ENCODE results near the gene HOXA7. TPM values are rescaled to one million over a fixed set of nuclear protein-coding genes. Genes with fewer than 3 reads are reported as not detected.

Gene HOXA7
- total RNA-seq, 4 donors from 2014 or later = 8.7 to 16.9 (median 11.3) TPM

- TF ChIP-seq POLR2A (IDR thresholded peaks at IDR 0.05) = no peak
- TF ChIP-seq EP300 (IDR thresholded peaks at IDR 0.05) = no peak
- no peak for TF ChIP-seq CTCF (IDR thresholded peaks at IDR 0.05)
- H3K4me3 ChIP-seq = peak overlapping the region in 2 of 4 donors; percentile 5 to 45
- H3K36me3 ChIP-seq = no peaks in the 10 kb centered on the region
- H3K27me3 ChIP-seq = peaks cover 0 to 93% of the 10 kb centered on the region in 2 donors
- H3K27ac ChIP-seq = peak overlapping the region in 3 of 4 donors; percentile 1 to 88 (median 80)
- no peak for DNase-seq (ENCODE audit: low spot score in 2 of 2)
- H3K4me1 ChIP-seq = peaks cover 0 to 44% (median 9%) of the 10 kb centered on the region in 4 donors
- WGBS, 2 donors = 65 to 71% methylated on average over 3 of the region's 3 CpGs
- no peaks in the 10 kb centered on the region for H3K9me3 ChIP-seq
Observed at GRCh38 chr7:27176524-27176845, 20.0 kb upstream of the HOXA7 start.

GRCh38 chr7:27175626-27176523 lies 19.4 kb upstream of the HOXA7 start:
- Histone ChIP-seq H3K9me3 (no peaks in the 10 kb centered on the region), H3K4me1 (peaks cover 0 to 44% (median 9%) of the 10 kb centered on the region in 4 donors), H3K27me3 (peaks cover 0 to 93% of the 10 kb centered on the region in 2 donors), H3K36me3 (no peaks in the 10 kb centered on the region), H3K4me3 (peak overlapping the region in 2 of 4 donors; percentile 5 to 29), H3K27ac (peak overlapping the region in 3 of 4 donors; percentile 5 to 88 (median 80))
- peak in 1 of 2 donors; percentile 16 for DNase-seq (ENCODE audit: low spot score in 2 of 2)
- WGBS, 2 donors = 54 to 71% methylated on average over 36 to 40 of the region's 40 CpGs
- TF ChIP-seq EP300 (IDR thresholded peaks at IDR 0.05) (no peak), POLR2A (IDR thresholded peaks at IDR 0.05) (no peak), CTCF (IDR thresholded peaks at IDR 0.05) (no peak)

- WGBS, 2 donors = 56 to 82% methylated on average over 11 to 12 of the region's 12 CpGs
- DNase-seq (ENCODE audit: low spot score in 2 of 2) = peak in 1 of 2 donors; percentile 32
Observed at GRCh38 chr7:27174874-27175625, 18.6 kb upstream of the HOXA7 start.

GRCh38 chr7:27173956-27174873 lies 17.7 kb upstream of the HOXA7 start, which contains the start of gene HOXA10:
TSS of gene HOXA10 (minus strand) at chr7:27174320. CDS start at chr7:27174306, 14 bp downstream.
- no peaks in the 10 kb centered on the region for H3K9me3 ChIP-seq
- peak within 1 kb of the TSS; percentile 80 to 88 (median 84) for H3K27ac ChIP-seq
- TF ChIP-seq POLR2A (IDR thresholded peaks at IDR 0.05) (peak in 1 of 2 donors; percentile 26), EP300 (IDR thresholded peaks at IDR 0.05) (peak in 1 of 2 donors; percentile 36), CTCF (IDR thresholded peaks at IDR 0.05) (no peak)
- H3K4me3 ChIP-seq = peak within 1 kb of the TSS; percentile 54 to 74 (median 64)
- H3K27me3 ChIP-seq = peaks cover 0 to 93% of the 10 kb centered on the region in 2 donors
- peak in 1 of 2 donors; percentile 61 for DNase-seq (ENCODE audit: low spot score in 2 of 2)
- peaks cover 0 to 45% (median 8%) of the 10 kb centered on the region in 4 donors for H3K4me1 ChIP-seq
- 12% methylated on average over 37 of the region's 82 CpGs for WGBS, 2 donors
- H3K36me3 ChIP-seq = no peaks in the 10 kb centered on the region

More at GRCh38 chr7:27174874-27175625, 18.6 kb upstream of the HOXA7 start:
- TF ChIP-seq EP300 (IDR thresholded peaks at IDR 0.05) (no peak), CTCF (IDR thresholded peaks at IDR 0.05) (no peak), POLR2A (IDR thresholded peaks at IDR 0.05) (no peak)
- Histone ChIP-seq H3K9me3 (no peaks in the 10 kb centered on the region), H3K4me3 (peak overlapping the region in 2 of 4 donors; percentile 5 to 74), H3K27ac (peak overlapping the region; percentile 11 to 88 (median 84)), H3K36me3 (no peaks in the 10 kb centered on the region), H3K27me3 (peaks cover 0 to 93% of the 10 kb centered on the region in 2 donors), H3K4me1 (peaks cover 0 to 45% (median 8%) of the 10 kb centered on the region in 4 donors)
